Stimulated activated CD4-positive, alpha-beta T cell treated with anti-CD3 and anti-CD28 coated beads, Interleukin-4, amount 100 ng/mL, for 48 hours (primary cell): ENCODE results near the gene UQCRQ.
"Not testable (repeated sequence)": the region's sequence is repeated elsewhere in the genome, so short reads cannot be mapped to it uniquely, and the experiment has no call there.

Source experiments
- DNase-seq, 2 donors: peaks; one replicate each; pipeline ENCODE4 v3.0.0-alpha.2; 2020; ENCODE audit warnings: low read depth in 2 of 2

UQCRQ gene

GRCh38 chr5:132832612-132833011 is 33.8 kb upstream of the UQCRQ start:
- DNase-seq = no peak

- DNase-seq = no peak
These were observed 32.4 kb upstream of the UQCRQ start for GRCh38 chr5:132834057-132834456.

DNA sequence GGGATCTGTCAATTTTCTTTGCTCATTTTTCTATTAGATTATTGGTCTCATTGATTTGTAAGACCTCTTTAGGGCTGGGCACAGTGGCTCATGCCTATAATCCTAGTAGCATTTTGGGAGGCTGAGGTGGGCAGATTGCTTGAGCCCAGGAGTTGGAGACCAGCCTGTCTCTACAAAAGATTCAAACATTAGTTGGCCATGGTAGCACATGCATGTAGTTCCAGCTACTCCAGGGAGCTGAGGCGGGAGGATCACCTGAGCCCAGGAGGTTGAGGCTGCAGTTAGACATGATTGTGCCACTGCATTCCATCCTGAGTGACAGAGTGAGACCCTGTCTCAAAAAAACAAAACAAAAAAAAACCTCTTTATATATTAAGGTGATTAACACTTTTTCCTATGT is 29.6 kb upstream of the UQCRQ start:
- no peak for DNase-seq

DNA sequence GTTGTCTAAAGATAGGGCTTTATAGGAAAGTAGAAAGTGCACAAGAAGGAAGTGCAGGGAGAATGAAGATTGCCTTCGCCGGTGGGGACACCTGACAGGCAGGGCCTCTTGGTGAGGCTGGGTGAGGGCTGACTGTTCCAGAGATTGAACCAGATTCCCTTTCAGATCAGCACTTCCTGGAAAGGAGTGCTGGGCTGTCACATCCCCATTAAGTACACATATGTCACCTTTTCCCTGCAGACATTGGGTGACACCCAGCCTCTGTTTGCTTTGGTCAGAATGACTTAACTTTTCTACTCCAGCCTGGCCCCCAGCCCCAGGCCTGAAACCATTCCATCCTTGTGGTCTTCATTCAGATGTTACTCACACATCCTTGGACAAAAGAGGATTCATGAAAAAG is 28.6 kb upstream of the UQCRQ start:
- no peak for DNase-seq

DNA sequence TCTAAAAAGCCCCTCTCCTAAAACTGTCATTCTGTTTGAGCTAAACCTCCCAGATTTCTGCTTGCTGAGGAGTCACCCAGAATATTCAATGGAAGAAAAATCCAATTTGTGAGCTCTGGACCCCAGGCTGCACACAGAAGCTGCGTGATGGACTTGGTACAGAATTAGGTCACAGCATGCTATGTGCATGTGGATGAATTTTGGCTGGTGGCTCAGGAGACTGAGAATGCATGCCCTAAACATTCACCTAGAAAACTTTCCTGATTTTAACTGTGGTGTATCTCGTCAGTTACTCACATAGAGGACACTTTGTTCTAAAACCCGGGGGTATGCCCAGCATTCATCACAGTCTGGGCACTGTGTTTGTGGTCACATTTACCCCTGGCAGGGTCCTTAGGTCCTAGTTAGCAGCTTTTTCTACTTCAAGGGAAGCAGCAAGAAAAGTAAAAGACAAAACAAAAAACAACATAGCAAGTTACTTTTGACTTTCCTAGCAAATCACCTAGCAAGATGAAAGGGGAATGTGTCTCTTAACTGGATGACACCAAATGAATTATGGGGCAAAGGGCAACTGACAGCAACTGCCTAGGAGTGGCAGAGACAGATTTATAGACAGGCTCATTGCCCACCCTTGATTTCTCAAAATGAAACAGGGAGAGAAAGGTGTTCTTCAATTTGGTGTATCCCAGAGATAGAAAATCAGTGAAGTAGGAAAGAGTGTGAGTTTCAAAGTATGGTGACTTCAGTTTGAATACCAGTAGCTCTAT is 27.7 kb upstream of the UQCRQ start:
- DNase-seq = no peak

- no peak for DNase-seq
These were observed 26.8 kb upstream of the UQCRQ start for GRCh38 chr5:132839426-132840301.

DNA sequence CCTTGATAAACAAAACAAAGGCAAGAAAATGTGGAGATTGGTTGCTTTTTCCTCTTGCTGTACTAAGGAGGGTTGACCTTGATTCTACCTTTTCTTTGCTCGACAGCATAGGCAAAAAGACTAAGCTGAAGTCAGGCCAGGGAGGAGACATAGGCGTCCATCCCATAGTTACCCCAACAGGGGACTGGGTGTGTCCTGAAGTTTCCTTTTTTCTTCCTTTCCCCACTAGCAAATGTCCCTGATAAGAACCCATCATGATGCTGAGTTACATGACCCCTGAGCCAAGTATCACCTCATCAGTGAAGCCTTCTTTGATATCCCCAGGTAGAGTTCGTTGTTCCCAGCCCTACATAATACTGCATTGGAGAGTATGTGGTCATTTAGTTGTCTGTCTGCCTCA is 26.1 kb upstream of the UQCRQ start:
- no peak for DNase-seq

GRCh38 chr5:132840896-132841295 is 25.5 kb upstream of the UQCRQ start:
- DNase-seq = no peak

GRCh38 chr5:132841305-132841704 is 25.1 kb upstream of the UQCRQ start:
- DNase-seq = no peak

DNA sequence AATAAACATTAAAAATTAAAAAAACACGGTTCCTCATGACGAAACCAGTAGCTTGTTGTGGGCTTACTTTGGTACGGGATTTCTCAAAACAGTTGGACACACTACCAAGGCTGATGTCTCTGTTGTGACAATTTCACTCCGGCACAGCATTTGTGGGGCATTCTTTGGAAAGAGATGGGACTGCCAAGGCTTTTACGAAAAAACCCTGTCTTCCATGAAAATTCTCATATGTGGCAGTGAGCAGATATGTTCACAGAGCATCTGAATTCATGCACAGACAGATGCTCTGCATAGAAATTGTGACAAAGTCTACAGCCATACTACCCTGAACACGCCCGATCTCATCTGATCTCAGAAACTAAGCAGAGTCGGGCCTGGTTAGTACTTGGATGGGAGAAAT is 18.2 kb upstream of the UQCRQ start:
- DNase-seq = no peak

DNA sequence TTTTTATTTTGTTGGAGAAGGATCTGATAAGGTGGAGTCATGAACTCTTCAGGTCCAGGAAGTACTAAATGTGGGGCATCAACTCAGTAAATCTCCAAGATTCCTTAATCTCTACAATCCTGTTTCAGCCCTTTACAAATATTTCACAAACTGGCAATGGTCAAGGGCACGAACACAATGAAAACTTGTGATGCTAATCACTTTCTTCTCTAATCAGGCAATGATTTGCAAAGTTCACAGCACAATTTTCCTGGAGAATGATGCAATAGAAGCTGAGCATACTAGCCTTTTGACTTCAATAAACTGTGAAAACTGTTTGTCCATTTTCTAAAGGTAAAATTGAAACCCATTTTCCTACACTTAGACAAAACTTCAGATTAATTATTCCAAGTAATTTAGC is 17.1 kb upstream of the UQCRQ start:
- DNase-seq = no peak

DNA sequence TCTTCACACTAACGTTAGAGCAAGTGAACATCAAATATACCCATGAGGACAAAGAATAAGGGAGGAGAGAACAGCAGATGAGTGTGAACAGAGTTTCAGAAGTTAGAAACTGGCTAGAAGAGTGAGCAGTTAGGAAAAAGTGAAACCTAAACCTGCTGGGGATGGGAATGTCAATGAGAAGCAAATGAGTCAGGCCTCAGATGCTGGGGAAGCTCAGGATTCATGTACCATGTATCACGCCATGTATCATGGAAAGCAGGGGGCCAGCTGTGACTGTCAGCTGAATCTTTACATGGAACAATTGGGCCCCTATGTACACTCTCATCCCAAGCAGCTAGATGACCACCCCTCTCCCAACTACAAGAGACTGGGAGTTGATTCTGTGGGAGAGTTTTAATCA is 16.4 kb upstream of the UQCRQ start:
- no peak for DNase-seq

- no peak for DNase-seq
These were observed 13.1 kb upstream of the UQCRQ start for GRCh38 chr5:132853323-132853722.

DNA sequence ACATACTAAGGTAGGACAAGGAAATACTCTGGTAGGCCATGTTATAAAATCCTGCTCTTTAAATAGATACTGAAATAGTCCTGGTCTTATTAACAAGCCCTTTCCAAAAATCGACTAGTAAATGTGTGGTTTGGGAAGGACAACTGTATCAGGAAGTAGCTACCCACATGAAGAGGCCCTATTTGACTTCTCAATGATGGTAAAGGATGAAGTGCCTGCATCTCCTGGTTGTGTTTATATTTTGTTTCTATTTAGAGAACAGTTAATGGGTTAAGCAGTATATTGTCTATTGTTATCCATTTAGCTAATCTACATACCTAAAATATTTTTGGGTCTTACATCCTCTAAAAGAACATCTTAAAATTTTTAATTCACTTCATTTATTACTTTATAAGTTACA is 12.7 kb upstream of the UQCRQ start:
- DNase-seq = no peak

GRCh38 chr5:132854301-132854700 is 12.1 kb upstream of the UQCRQ start:
- DNase-seq = no peak

GRCh38 chr5:132854992-132855391 is 11.4 kb upstream of the UQCRQ start:
- not testable (repeated sequence) for DNase-seq

- DNase-seq = no peak
These were observed 10.4 kb upstream of the UQCRQ start for GRCh38 chr5:132856011-132856410.

DNA sequence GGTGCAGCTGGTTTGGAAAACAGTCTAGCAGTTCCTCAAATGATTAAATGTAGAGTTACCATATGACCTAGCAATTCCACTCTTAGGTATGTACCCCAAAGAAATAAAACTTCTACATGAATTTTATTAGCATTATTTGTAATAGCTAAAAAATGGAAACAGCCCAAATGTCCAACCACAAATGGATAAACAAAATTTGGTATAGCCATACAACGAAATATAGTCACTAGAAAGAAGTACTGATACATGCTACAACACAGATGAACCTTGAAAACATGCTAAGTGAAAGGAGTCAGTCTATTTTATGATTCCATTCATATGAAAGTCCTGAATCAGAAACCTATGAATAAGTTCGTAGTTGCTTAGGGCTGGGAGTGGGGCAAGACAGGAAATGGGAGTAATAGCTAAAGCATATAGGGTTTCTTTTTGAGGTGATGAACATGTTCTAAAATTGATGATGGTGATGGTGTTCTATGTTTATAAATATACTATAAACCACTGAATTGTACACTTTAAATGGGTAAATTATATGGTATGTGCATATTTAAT is 6.5 kb upstream of the UQCRQ start:
- no peak for DNase-seq

DNA sequence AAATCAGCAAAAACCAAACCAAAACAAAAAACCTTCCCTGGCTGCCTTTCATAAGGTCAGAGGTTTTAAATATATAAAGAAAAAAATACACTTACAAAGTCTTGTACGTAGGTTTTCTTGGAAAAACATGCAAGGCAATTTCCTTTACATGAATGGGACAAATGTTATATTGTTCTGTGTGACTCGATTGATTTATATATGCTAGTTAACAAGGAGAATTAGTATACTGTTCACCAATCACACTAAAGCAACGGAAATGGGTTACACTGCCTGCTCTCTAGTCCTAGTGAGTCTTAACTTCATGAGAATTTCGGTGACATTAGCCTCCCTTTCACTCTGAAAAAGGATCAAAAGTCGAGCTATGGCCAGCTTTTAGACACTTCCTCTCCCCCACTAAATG is 5.7 kb upstream of the UQCRQ start:
- no peak for DNase-seq

GRCh38 chr5:132865668-132866341 is 637 bp upstream of the UQCRQ start:
- no peak for DNase-seq

DNA sequence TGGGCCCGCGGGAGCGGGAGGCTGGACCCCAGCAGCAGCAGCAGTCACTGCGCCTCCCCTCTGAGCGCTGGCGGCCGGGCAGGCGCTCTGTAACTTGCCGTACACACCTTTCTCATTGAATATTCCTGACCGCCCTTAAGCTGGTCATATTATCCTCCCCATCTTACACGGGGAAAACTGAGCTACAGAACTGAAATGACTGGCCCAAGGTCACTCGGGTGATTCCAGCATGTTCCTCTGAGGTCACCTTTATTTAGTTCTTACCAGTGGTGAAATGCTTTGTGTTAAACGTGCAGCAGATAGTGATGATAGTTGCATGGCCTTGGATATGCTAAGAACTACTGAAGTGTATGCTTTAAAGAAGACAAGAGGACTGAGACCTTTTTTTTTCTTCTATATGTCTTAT is 607 bp downstream of the UQCRQ start:
- DNase-seq = no peak

GRCh38 chr5:132868754-132869153 is 2.3 kb downstream of the UQCRQ start:
- no peak for DNase-seq
